HepG2 (cell line): ENCODE data around the gene LIN28B.

ENCODE experiments used
- CBFB ChIP-seq: sonication (generic); formaldehyde crosslinking; IDR thresholded peaks from 2 replicates; pipeline ENCODE4 v1.4.0; 2020; ENCODE audit warnings: missing genetic modification reagents
- KAT7 ChIP-seq: IDR thresholded peaks from 2 replicates; pipeline ENCODE4 v1.6.1; 2018; ENCODE audit warnings: borderline replicate concordance, missing compliant biosample characterization
- SALL2 ChIP-seq: sonication (generic); formaldehyde crosslinking; IDR thresholded peaks from 2 replicates; pipeline ENCODE4 v1.8.1; 2023; ENCODE audit warnings: mild to moderate bottlenecking, missing genetic modification reagents, inconsistent platforms

- TF ChIP-seq SALL2 (CRISPR knock-in tag) (no peak), KAT7 (CRISPR knock-in tag) (no peak), CBFB (CRISPR knock-in tag) (no peak)
These were observed 165.1 kb downstream of the LIN28B start for GRCh38 chr6:105121981-105122380.
